Activated T-helper 17 cell treated with anti-CD3 and anti-CD28 coated beads, Interleukin-2, amount 50 U/mL, for 72 hours (primary cell): ENCODE results near the gene HSPA1L. TPM values are rescaled to one million over a fixed set of nuclear protein-coding genes. Genes with fewer than 3 reads are reported as not detected.

Experiments used
- ATAC-seq: fragments of 150-1000 bp; cut with Tn5 transposase; replicated peaks from 2 replicates; pipeline ENCODE4 v1.10.0; 2021; ENCODE audit warnings: mild to moderate bottlenecking, moderate library complexity
- H3K27ac Mint-ChIP-seq: one replicate; pipeline ENCODE4 v1.8.0; 2022; ENCODE audit warnings: mixed read lengths
- H3K27me3 Mint-ChIP-seq: one replicate; pipeline ENCODE4 v1.8.0; 2022; ENCODE audit warnings: mixed read lengths
- H3K36me3 Mint-ChIP-seq: one replicate; pipeline ENCODE4 v1.8.0; 2022; ENCODE audit warnings: low read depth, mild to moderate bottlenecking, mixed read lengths
- H3K4me1 Mint-ChIP-seq: one replicate; pipeline ENCODE4 v1.8.0; 2022; ENCODE audit warnings: mixed read lengths
- H3K4me3 Mint-ChIP-seq: one replicate; pipeline ENCODE4 v1.8.0; 2022; ENCODE audit warnings: mild to moderate bottlenecking, mixed read lengths
- H3K9me3 Mint-ChIP-seq: one replicate; pipeline ENCODE4 v1.8.0; 2022; ENCODE audit warnings: mixed read lengths
- total RNA-seq, 2 donors: library from RNA; stranded (reverse); gene quantifications; one replicate each; pipeline ENCODE4 v1.2.3, GENCODE V29; 2022

The HSPA1L gene
- total RNA-seq, 2 donors from 2014 or later: 2.7 to 2.9 TPM

- Mint-ChIP-seq H3K4me1 (peaks cover 6% of the 10 kb centered on the region), H3K27me3 (no peaks in the 10 kb centered on the region), H3K4me3 (no peak within 1 kb of the TSS), H3K27ac (peak within 1 kb of the TSS; percentile 9), H3K9me3 (no peaks in the 10 kb centered on the region), H3K36me3 (peaks cover 48% of the 10 kb centered on the region)
- no peak for ATAC-seq
Measured at GRCh38 chr6:31762356-31762755, 52.7 kb downstream of the HSPA1L start, which contains the start of gene SAPCD1. TSS of gene SAPCD1 (plus strand) at chr6:31762656. CDS start at chr6:31763055, 399 bp downstream.

- Mint-ChIP-seq H3K4me1 (peaks cover 6% of the 10 kb centered on the region), H3K9me3 (no peaks in the 10 kb centered on the region), H3K4me3 (no peak overlapping the region), H3K27ac (peak overlapping the region; percentile 26), H3K27me3 (no peaks in the 10 kb centered on the region), H3K36me3 (peaks cover 48% of the 10 kb centered on the region)
- no peak for ATAC-seq
Measured at GRCh38 chr6:31761343-31761742, 53.7 kb downstream of the HSPA1L start.

- ATAC-seq: no peak
- H3K27ac Mint-ChIP-seq: peak overlapping the region; percentile 26
- no peak overlapping the region for H3K4me3 Mint-ChIP-seq
- no peaks in the 10 kb centered on the region for H3K27me3 Mint-ChIP-seq
- H3K4me1 Mint-ChIP-seq: peaks cover 6% of the 10 kb centered on the region
- H3K36me3 Mint-ChIP-seq: peaks cover 48% of the 10 kb centered on the region
- H3K9me3 Mint-ChIP-seq: no peaks in the 10 kb centered on the region
Measured at GRCh38 chr6:31760790-31761189, 54.3 kb downstream of the HSPA1L start.

Other genes starting within 250 kb of the HSPA1L start
- gene LTA, start 243.0 kb downstream of the HSPA1L start, total RNA-seq: 100 to 1,000 TPM; 163 to 567 TPM
- 100 to 1,000 TPM in 1 of 2 donors, 10 to 100 TPM in 1; 69.5 to 199 TPM for gene TNF, start 239.7 kb downstream of the HSPA1L start, total RNA-seq
- gene LTB, start 232.9 kb downstream of the HSPA1L start, total RNA-seq: 100 to 1,000 TPM; 269 to 395 TPM
- 10 to 100 TPM in 1 of 2 donors, 1 to 10 TPM in 1; 8.1 to 28.7 TPM for gene LST1, start 229.0 kb downstream of the HSPA1L start, total RNA-seq
- 10 to 100 TPM; 25.4 to 28.6 TPM for gene NCR3, start 222.3 kb downstream of the HSPA1L start, total RNA-seq
- gene AIF1, start 200.0 kb downstream of the HSPA1L start, total RNA-seq: 10 to 100 TPM in 1 of 2 donors, 1 to 10 TPM in 1; 9.1 to 15.5 TPM
- 100 to 1,000 TPM; 226 to 237 TPM for gene PRRC2A, start 194.6 kb downstream of the HSPA1L start, total RNA-seq
- 100 to 1,000 TPM; 298 to 383 TPM for gene BAG6, start 162.6 kb downstream of the HSPA1L start, total RNA-seq
- 1 to 10 TPM in 1 of 2 donors, under 1 TPM in 1; 0.76 to 1.3 TPM for gene APOM, start 159.4 kb downstream of the HSPA1L start, total RNA-seq
- 10 to 100 TPM; 16.2 to 21.0 TPM for gene C6orf47, start 154.5 kb downstream of the HSPA1L start, total RNA-seq
- gene GPANK1, start 150.3 kb downstream of the HSPA1L start, total RNA-seq: 10 to 100 TPM; 30.1 to 39.0 TPM
- 100 to 1,000 TPM; 204 to 245 TPM for gene CSNK2B, start 149.2 kb downstream of the HSPA1L start, total RNA-seq
- 10 to 100 TPM; 25.3 to 28.1 TPM for gene LY6G5B, start 145.3 kb downstream of the HSPA1L start, total RNA-seq
- gene LY6G5C, start 134.2 kb downstream of the HSPA1L start, total RNA-seq: 1 to 10 TPM; 2.2 to 5.0 TPM
- gene ABHD16A, start 112.0 kb downstream of the HSPA1L start, total RNA-seq: 10 to 100 TPM; 31.4 to 31.7 TPM
- gene LY6G6F, start 108.4 kb downstream of the HSPA1L start, total RNA-seq: not detected
- not detected for gene LY6G6D, start 99.9 kb downstream of the HSPA1L start, total RNA-seq
- under 1 TPM in 1 of 2 donors, not detected in 1; 0.64 TPM for gene LY6G6C, start 93.5 kb downstream of the HSPA1L start, total RNA-seq
- not detected for gene MPIG6B, start 91.9 kb downstream of the HSPA1L start, total RNA-seq
- gene DDAH2, start 86.0 kb downstream of the HSPA1L start, total RNA-seq: 10 to 100 TPM in 1 of 2 donors, 1 to 10 TPM in 1; 9.4 to 23.8 TPM
- gene CLIC1, start 78.8 kb downstream of the HSPA1L start, total RNA-seq: 100 to 1,000 TPM; 406 to 482 TPM
- 10 to 100 TPM; 78.9 to 82.6 TPM for gene MSH5, start 75.3 kb downstream of the HSPA1L start, total RNA-seq
- 10 to 100 TPM; 12.1 to 18.9 TPM for gene SAPCD1, start 52.6 kb downstream of the HSPA1L start, total RNA-seq
- gene VWA7, start 38.0 kb downstream of the HSPA1L start, total RNA-seq: 1 to 10 TPM; 2.9 to 4.2 TPM
- 100 to 1,000 TPM in 1 of 2 donors, 10 to 100 TPM in 1; 75.3 to 134 TPM for gene VARS1, start 19.5 kb downstream of the HSPA1L start, total RNA-seq
- 100 to 1,000 TPM in 1 of 2 donors, 10 to 100 TPM in 1; 92.5 to 139 TPM for gene LSM2, start 8.3 kb downstream of the HSPA1L start, total RNA-seq
- 100 to 1,000 TPM; 124 to 189 TPM for gene HSPA1A, start 260 bp upstream of the HSPA1L start, total RNA-seq
- gene HSPA1B, start 12.5 kb upstream of the HSPA1L start, total RNA-seq: 100 to 1,000 TPM in 1 of 2 donors, 10 to 100 TPM in 1; 78.4 to 118 TPM
- gene NEU1, start 47.5 kb upstream of the HSPA1L start, total RNA-seq: 10 to 100 TPM; 19.3 to 22.3 TPM
- gene SLC44A4, start 63.7 kb upstream of the HSPA1L start, total RNA-seq: under 1 TPM in 1 of 2 donors, not detected in 1; 0.39 TPM
- 10 to 100 TPM; 41.2 to 55.3 TPM for gene EHMT2, start 82.4 kb upstream of the HSPA1L start, total RNA-seq
- 1 to 10 TPM; 1.6 to 3.0 TPM for gene ZBTB12, start 86.8 kb upstream of the HSPA1L start, total RNA-seq
- 1 to 10 TPM in 1 of 2 donors, under 1 TPM in 1; 0.58 to 4.7 TPM for gene C2, start 112.4 kb upstream of the HSPA1L start, total RNA-seq
- gene CFB, start 130.8 kb upstream of the HSPA1L start, total RNA-seq: 1 to 10 TPM in 1 of 2 donors, not detected in 1; 1.5 TPM
- gene NELFE, start 143.7 kb upstream of the HSPA1L start, total RNA-seq: 10 to 100 TPM; 50.3 to 63.6 TPM
- gene SKIC2, start 143.9 kb upstream of the HSPA1L start, total RNA-seq: 10 to 100 TPM; 86.5 to 92.9 TPM
- gene DXO, start 156.9 kb upstream of the HSPA1L start, total RNA-seq: 10 to 100 TPM; 14.9 to 16.9 TPM
- 1 to 10 TPM; 6.5 to 6.9 TPM for gene C4A, start 166.8 kb upstream of the HSPA1L start, total RNA-seq
- gene C4B, start 199.5 kb upstream of the HSPA1L start, total RNA-seq: 1 to 10 TPM; 5.9 to 6.1 TPM
- under 1 TPM; 0.16 to 0.91 TPM for gene CYP21A2, start 223.1 kb upstream of the HSPA1L start, total RNA-seq